Stimulated activated naive CD4-positive, alpha-beta T cell treated with Interleukin-2 at 50 U/mL for 16 hours (primary cell): ENCODE data around the gene KLHL42.

ENCODE experiments used
- DNase-seq: peaks from one replicate; lab custom pipeline; 2025; lab: John Stamatoyannopoulos, UW

Gene KLHL42

DNA sequence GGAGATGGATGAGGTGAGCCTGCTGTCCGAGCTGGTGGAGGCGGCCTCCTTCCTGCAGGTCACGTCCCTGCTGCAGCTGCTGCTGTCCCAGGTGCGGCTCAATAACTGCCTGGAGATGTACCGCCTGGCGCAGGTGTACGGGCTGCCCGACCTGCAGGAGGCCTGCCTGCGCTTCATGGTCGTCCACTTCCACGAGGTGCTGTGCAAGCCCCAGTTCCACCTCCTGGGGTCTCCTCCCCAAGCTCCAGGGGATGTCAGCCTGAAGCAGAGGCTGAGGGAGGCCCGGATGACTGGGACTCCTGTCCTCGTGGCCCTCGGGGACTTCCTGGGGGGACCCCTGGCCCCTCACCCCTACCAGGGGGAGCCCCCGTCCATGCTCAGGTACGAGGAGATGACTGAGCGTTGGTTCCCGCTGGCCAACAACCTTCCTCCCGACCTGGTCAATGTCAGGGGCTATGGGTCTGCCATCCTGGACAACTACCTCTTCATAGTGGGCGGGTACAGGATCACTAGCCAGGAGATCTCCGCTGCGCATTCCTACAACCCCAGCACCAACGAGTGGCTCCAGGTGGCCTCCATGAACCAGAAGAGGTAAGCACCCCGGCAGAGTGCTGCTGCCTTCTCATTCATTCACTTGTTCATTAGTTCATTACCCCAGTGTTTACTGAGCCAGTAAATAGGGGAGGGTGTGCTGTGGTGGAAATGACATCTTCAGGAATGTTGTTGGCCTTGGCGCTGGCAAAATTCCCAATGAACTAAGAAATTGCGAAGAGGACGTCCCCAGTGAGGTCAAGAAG is 777 bp downstream of the KLHL42 start:
- DNase-seq: peak; percentile 31

GRCh38 chr12:27781680-27782079 is 1.6 kb downstream of the KLHL42 start:
- DNase-seq: no peak

DNA sequence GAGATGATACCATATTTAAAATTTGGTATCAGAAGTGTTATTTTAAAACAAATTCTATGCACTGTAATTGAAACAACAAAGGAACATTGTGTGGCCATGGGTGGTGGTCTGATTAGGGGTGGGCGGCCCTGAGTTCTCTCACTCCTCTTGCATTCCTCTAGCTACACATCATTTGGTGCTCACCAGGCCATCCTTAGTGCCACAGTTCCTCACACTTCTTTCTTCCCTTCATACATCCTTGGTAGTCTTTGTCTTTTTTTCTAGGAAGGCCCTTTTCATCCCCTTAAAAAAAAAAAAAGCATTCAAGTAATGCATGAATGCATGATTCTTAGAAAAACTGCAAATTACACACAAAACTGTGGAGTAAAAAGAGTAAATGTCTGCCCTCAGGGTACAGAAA is 2.4 kb downstream of the KLHL42 start:
- DNase-seq: no peak

- DNase-seq: no peak
These were observed 6.0 kb downstream of the KLHL42 start for GRCh38 chr12:27785882-27786570.

- DNase-seq: no peak
These were observed 7.5 kb downstream of the KLHL42 start for GRCh38 chr12:27787559-27787958.

DNA sequence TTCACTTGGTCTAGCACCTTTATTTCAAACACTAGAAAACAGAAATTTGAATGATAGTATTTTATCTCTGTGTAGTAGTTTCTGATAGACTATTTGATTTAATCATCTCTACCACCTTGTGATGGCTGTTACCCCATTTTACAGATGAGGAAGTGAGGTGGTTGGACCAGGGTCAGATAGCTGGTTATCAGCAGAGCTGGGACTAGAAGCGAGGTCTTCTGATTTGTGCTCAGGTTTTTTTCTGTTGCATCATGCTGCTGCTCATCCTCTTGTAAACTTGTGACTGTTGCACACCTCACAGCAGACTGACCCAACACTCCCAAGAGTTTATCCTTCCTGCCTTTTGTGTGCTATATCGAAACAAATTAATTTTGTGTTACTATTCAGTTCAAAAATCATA is 10.1 kb downstream of the KLHL42 start:
- no peak for DNase-seq

DNA sequence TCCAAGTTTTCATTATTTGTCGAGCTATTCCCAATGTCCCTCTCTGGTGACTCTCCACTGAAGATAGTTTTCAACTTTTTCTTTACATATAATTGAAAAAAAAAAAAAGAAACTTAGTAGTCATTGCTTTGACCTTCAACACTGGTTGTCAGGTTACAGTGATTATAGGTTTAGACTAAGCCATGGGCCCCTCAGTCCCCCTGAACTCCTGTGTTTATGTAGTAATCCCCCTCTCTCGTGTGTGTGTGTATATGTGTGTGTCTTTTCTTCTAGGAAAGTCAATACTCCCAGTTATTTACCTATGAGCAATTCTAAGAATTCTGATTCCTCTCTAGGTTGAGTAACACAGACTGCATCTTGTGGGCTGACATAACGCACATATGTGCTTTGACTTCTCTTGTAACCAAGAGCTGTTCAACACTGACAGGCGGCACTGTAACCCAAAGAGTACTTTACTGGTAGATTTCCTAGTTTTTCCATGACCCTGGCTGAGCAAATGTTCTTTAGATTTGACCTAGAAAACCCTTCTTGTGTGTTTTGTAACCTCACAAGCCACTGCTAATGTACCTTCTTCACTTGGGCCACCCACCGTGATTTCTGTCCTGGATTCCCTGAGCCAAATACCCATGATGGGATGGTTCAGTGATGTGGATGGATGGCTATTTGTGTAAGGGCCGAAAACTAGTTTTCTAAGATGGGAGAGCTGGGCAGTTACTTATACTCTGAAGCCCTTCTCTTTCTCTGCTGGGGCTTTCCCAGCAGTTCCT is 15.0 kb downstream of the KLHL42 start:
- DNase-seq: no peak

- DNase-seq: no peak
These were observed 16.1 kb downstream of the KLHL42 start for GRCh38 chr12:27796128-27796527.

- no peak for DNase-seq
These were observed 17.4 kb downstream of the KLHL42 start for GRCh38 chr12:27797301-27798025.

GRCh38 chr12:27800819-27801218 is 20.8 kb downstream of the KLHL42 start:
- DNase-seq: no peak

DNA sequence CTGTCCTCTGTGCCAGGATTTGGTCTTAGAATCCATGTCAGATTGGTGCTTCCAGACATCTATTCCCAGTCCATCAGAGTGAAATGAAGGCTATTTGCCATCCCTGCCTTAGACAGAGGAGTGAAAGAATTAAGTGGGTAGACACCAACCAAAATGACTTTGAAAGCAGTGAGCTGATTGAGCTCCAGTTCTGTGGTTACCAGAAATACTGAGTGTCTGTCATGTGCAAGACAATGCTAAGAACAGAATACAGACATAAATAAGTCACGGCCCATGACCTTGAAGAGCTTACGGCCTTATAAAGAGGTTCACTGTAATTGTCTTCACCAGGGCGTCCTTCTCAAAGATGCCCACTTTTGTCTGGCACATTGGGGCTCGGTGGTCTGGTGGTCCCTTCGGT is 21.6 kb downstream of the KLHL42 start:
- DNase-seq: no peak

- no peak for DNase-seq
These were observed 22.5 kb downstream of the KLHL42 start for GRCh38 chr12:27802511-27802910.

- no peak for DNase-seq
These were observed 22.9 kb downstream of the KLHL42 start for GRCh38 chr12:27802936-27803335.

DNA sequence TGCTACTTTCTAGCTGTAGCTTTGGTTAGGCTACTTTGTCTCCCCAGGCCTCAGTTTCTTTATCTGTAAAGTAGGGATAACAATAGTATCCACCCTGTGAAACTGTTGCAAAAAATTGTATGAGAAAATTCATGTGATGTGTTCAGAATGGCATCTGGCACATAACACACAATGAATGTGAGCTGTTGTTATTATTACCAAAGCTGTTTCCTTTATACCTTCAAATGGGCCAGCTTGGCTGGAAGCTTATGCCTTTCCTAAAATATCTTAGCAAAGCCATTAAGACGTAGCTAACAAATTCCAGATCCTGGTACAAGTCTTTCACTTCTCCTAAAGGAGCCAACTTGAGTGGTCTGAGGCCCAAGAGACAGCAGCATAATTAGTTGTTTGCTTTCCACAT is 25.2 kb downstream of the KLHL42 start:
- DNase-seq: no peak

DNA sequence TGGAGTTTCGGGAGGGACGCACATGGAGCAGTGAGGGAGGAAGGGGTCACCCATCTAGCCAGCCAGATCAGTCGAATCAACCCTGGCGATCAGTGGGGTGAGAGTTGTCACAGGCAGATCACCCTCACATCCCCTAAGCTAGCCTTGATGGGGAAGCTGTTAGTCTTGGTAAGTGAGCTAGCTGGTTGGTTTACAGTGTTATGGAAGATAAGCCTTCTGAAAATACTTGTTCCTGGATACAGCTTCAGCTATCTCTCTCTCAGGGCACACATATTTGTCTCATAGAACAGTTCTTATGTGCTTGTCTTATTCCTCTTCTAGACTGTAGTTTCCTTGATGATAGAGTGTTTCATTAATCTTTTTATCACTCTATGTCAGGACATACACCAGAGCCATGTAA is 26.2 kb downstream of the KLHL42 start:
- no peak for DNase-seq

DNA sequence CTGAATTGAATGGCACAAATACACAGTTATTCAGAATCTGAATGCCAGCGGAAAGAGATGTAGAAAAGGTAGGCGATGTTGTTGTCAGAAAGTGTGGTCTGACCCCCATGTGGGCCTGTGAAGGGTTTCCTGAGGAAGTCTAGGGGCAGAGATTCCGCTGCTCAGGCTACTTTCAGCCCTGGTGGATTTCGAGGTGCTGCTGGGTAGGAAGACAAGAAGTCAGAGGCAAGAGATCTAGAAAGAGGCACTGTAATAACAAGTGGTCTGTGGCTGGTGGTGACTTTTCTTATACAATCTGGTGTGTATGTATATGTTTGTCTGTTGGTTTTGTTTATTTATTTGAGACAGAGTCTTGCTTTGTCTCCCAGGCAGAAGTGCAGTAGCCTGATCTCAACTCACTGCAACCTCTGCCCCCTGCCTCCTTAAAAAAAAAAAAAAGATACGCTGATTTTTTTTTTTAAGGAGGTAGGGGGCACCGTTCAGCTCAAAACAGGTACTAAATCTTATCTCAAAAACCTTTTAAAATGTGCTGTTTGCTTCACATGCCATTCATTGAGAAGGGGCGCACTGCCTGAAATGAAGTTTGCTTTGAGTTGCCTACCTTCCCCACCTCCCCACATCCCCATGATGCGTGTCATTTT is 27.1 kb downstream of the KLHL42 start:
- DNase-seq: peak; percentile 25

GRCh38 chr12:27808841-27809240 is 28.8 kb downstream of the KLHL42 start:
- DNase-seq: no peak

DNA sequence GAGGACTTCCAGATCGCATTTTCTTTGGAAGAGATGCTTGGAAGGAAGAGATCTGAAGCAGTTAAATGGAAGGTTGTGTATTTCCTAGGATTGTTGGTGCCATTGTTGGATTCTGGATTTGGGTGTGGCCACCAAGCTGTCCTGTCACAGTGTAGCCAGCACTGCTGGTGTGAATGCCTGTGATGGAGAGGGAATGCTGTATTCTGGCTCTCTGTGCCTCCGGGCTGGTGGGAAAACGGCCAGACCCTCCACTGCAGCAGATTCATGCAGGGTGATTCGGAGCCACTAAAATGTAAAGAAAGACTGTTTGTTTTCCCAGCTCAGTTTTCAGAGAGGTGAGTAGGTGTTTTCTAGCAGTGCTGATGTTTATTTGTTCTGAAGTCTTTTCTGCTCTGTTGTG is 30.7 kb downstream of the KLHL42 start:
- no peak for DNase-seq

DNA sequence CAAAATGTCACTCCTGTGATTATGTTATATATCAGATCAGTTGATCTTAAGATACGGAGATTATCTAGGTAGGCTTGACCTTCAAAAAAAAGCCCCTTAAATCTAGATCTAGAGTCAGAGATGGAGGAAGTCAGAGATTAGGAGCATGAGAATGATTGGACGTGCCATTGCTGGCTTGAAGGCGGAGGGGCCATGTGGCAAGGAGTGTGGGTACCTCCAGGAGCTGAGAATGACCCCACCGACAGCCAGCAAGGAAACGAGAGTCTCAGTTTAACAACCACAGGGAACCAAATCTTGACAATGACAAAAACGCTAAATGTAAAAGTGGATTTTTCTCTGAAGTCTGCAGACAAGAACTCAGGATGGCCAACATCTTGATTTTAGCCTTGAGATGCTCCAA is 32.5 kb downstream of the KLHL42 start:
- DNase-seq: no peak

DNA sequence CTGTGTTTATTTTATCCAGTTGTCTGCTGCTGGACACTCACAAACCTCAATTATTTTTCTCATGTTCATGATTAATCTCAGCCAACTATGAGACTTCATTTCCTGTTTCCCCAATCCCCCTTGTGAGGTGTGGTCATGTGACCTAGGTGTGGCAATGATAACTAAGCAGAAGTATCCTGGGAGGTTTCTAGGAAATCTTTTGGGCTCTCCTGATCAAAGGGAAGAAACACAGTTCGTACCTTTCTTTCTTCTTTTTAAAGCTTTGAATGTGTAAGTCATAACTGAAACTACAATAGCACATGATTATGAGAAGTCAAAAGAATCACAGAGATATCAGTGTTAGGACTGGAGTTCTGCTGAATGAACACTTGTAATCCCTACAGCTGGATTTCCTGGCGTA is 34.4 kb downstream of the KLHL42 start:
- DNase-seq: no peak

- no peak for DNase-seq
These were observed 35.0 kb downstream of the KLHL42 start for GRCh38 chr12:27814851-27815591.
